Measurements from ENCODE around the gene CYBB. TPM values are rescaled to one million over a fixed set of nuclear protein-coding genes. Genes with fewer than 3 reads are reported as not detected.

The CYBB gene
- total and polyA plus RNA-seq, 2 experiments from 2014 or later = 0.06 TPM; not detected in 1

DNA sequence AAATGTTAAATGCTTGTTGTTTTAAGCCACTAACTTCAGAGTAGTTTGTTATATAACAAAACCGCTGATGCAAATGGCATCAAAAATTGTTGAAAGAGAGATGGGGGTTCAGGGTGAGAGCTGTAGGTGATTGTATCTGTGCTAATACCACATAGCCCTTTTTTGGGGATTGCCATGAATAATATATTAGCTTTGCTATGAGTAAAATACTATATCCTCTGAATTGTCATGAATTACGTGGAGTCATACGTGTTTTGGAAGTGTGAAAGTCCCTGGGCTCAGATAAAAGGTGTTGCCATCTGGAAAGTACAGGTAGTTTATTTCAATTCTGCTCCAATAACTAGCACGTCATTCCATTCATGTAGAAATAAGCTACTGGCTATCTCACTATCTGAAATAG lies 36.9 kb downstream of the CYBB start:
- TF ChIP-seq EZH2 (IDR thresholded peaks at IDR 0.05; ENCODE audit: low read depth, unreplicated experiment) (no peak), STAT1 (IDR thresholded peaks at IDR 0.05; ENCODE audit: unreplicated experiment) (no peak), ZNF114 (CRISPR knock-in tag; IDR thresholded peaks at IDR 0.05) (no peak), NANOG (IDR thresholded peaks at IDR 0.05; ENCODE audit: borderline replicate concordance) (no peak), POLR2AphosphoS5 (IDR thresholded peaks at IDR 0.05; ENCODE audit: low read depth) (no peak), EZH2phosphoT487 (IDR thresholded peaks at IDR 0.05; ENCODE audit: unreplicated experiment) (no peak), JUNB (IDR thresholded peaks at IDR 0.05; ENCODE audit: unreplicated experiment) (no peak), ZNF331 (CRISPR knock-in tag; IDR thresholded peaks at IDR 0.05; ENCODE audit: low read depth) (no peak), CREB1 (CRISPR knock-in tag; IDR thresholded peaks at IDR 0.05; ENCODE audit: low read depth) (no peak)
- TF ChIP-seq, protein P1, sequence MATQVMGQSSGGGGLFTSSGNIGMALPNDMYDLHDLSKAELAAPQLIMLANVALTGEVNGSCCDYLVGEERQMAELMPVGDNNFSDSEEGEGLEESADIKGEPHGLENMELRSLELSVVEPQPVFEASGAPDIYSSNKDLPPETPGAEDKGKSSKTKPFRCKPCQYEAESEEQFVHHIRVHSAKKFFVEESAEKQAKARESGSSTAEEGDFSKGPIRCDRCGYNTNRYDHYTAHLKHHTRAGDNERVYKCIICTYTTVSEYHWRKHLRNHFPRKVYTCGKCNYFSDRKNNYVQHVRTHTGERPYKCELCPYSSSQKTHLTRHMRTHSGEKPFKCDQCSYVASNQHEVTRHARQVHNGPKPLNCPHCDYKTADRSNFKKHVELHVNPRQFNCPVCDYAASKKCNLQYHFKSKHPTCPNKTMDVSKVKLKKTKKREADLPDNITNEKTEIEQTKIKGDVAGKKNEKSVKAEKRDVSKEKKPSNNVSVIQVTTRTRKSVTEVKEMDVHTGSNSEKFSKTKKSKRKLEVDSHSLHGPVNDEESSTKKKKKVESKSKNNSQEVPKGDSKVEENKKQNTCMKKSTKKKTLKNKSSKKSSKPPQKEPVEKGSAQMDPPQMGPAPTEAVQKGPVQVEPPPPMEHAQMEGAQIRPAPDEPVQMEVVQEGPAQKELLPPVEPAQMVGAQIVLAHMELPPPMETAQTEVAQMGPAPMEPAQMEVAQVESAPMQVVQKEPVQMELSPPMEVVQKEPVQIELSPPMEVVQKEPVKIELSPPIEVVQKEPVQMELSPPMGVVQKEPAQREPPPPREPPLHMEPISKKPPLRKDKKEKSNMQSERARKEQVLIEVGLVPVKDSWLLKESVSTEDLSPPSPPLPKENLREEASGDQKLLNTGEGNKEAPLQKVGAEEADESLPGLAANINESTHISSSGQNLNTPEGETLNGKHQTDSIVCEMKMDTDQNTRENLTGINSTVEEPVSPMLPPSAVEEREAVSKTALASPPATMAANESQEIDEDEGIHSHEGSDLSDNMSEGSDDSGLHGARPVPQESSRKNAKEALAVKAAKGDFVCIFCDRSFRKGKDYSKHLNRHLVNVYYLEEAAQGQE (IDR thresholded peaks at IDR 0.05; ENCODE audit: unreplicated experiment) = no peak
- TF ChIP-seq, protein P2, sequence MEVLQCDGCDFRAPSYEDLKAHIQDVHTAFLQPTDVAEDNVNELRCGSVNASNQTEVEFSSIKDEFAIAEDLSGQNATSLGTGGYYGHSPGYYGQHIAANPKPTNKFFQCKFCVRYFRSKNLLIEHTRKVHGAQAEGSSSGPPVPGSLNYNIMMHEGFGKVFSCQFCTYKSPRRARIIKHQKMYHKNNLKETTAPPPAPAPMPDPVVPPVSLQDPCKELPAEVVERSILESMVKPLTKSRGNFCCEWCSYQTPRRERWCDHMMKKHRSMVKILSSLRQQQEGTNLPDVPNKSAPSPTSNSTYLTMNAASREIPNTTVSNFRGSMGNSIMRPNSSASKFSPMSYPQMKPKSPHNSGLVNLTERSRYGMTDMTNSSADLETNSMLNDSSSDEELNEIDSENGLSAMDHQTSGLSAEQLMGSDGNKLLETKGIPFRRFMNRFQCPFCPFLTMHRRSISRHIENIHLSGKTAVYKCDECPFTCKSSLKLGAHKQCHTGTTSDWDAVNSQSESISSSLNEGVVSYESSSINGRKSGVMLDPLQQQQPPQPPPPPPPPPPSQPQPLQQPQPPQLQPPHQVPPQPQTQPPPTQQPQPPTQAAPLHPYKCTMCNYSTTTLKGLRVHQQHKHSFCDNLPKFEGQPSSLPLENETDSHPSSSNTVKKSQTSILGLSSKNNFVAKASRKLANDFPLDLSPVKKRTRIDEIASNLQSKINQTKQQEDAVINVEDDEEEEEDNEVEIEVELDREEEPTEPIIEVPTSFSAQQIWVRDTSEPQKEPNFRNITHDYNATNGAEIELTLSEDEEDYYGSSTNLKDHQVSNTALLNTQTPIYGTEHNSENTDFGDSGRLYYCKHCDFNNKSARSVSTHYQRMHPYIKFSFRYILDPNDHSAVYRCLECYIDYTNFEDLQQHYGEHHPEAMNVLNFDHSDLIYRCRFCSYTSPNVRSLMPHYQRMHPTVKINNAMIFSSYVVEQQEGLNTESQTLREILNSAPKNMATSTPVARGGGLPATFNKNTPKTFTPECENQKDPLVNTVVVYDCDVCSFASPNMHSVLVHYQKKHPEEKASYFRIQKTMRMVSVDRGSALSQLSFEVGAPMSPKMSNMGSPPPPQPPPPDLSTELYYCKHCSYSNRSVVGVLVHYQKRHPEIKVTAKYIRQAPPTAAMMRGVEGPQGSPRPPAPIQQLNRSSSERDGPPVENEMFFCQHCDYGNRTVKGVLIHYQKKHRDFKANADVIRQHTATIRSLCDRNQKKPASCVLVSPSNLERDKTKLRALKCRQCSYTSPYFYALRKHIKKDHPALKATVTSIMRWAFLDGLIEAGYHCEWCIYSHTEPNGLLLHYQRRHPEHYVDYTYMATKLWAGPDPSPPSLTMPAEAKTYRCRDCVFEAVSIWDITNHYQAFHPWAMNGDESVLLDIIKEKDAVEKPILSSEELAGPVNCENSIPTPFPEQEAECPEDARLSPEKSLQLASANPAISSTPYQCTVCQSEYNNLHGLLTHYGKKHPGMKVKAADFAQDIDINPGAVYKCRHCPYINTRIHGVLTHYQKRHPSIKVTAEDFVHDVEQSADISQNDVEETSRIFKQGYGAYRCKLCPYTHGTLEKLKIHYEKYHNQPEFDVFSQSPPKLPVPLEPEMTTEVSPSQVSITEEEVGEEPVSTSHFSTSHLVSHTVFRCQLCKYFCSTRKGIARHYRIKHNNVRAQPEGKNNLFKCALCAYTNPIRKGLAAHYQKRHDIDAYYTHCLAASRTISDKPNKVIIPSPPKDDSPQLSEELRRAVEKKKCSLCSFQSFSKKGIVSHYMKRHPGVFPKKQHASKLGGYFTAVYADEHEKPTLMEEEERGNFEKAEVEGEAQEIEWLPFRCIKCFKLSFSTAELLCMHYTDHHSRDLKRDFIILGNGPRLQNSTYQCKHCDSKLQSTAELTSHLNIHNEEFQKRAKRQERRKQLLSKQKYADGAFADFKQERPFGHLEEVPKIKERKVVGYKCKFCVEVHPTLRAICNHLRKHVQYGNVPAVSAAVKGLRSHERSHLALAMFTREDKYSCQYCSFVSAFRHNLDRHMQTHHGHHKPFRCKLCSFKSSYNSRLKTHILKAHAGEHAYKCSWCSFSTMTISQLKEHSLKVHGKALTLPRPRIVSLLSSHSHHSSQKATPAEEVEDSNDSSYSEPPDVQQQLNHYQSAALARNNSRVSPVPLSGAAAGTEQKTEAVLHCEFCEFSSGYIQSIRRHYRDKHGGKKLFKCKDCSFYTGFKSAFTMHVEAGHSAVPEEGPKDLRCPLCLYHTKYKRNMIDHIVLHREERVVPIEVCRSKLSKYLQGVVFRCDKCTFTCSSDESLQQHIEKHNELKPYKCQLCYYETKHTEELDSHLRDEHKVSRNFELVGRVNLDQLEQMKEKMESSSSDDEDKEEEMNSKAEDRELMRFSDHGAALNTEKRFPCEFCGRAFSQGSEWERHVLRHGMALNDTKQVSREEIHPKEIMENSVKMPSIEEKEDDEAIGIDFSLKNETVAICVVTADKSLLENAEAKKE (CRISPR knock-in tag; IDR thresholded peaks at IDR 0.05) = no peak
- TF ChIP-seq, protein P3, sequence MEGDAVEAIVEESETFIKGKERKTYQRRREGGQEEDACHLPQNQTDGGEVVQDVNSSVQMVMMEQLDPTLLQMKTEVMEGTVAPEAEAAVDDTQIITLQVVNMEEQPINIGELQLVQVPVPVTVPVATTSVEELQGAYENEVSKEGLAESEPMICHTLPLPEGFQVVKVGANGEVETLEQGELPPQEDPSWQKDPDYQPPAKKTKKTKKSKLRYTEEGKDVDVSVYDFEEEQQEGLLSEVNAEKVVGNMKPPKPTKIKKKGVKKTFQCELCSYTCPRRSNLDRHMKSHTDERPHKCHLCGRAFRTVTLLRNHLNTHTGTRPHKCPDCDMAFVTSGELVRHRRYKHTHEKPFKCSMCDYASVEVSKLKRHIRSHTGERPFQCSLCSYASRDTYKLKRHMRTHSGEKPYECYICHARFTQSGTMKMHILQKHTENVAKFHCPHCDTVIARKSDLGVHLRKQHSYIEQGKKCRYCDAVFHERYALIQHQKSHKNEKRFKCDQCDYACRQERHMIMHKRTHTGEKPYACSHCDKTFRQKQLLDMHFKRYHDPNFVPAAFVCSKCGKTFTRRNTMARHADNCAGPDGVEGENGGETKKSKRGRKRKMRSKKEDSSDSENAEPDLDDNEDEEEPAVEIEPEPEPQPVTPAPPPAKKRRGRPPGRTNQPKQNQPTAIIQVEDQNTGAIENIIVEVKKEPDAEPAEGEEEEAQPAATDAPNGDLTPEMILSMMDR (conservative IDR thresholded peaks at IDR 0.05; ENCODE audit: low read depth in 2 of 2) = no peak
- TF ChIP-seq, protein P4, sequence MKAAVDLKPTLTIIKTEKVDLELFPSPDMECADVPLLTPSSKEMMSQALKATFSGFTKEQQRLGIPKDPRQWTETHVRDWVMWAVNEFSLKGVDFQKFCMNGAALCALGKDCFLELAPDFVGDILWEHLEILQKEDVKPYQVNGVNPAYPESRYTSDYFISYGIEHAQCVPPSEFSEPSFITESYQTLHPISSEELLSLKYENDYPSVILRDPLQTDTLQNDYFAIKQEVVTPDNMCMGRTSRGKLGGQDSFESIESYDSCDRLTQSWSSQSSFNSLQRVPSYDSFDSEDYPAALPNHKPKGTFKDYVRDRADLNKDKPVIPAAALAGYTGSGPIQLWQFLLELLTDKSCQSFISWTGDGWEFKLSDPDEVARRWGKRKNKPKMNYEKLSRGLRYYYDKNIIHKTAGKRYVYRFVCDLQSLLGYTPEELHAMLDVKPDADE (IDR thresholded peaks at IDR 0.05) = no peak
- Mint-ChIP-seq H3K4me3 (no peak overlapping the region), H3K27me3 (ENCODE audit: insufficient read depth, low read depth, poor library complexity) (no peaks in the 10 kb centered on the region), H3K27ac (no peak overlapping the region), H3K9me3 (no peaks in the 10 kb centered on the region), H3K4me1 (no peaks in the 10 kb centered on the region), H3K36me3 (ENCODE audit: low read depth) (no peaks in the 10 kb centered on the region)
- Histone ChIP-seq H4K20me1 (replicated peaks; ENCODE audit: insufficient read depth) (no peaks in the 10 kb centered on the region), H3K4me3 (no peak overlapping the region), H3K9me2 (ENCODE audit: insufficient read depth) (no peaks in the 10 kb centered on the region), H3K36me3 (ENCODE audit: insufficient read depth) (no peaks in the 10 kb centered on the region), H3K27me3 (ENCODE audit: insufficient read depth) (no peaks in the 10 kb centered on the region), H3K4me2 (no peak overlapping the region), H3K79me2 (replicated peaks; ENCODE audit: insufficient read depth) (no peaks in the 10 kb centered on the region), H3F3A (replicated peaks; ENCODE audit: low read depth) (no peaks in the 10 kb centered on the region), H2AFZ (no peak overlapping the region), H3K4me1 (ENCODE audit: insufficient read depth) (no peaks in the 10 kb centered on the region), H3K27ac (ENCODE audit: low read depth) (no peak overlapping the region)
- DNase-seq (ENCODE audit: low spot score) = no peak
- no peak for ATAC-seq
